Hematopoietic multipotent progenitor cell treated with erythropoietin and hydrocortisone succinate and interleukin-3 and kit ligand, for 15 days (in vitro differentiated cells): ENCODE data around the gene CTDSP2.
"Not testable (repeated sequence)": the region's sequence is repeated elsewhere in the genome, so short reads cannot be mapped to it uniquely, and the experiment has no call there.

Source experiments
- DNase-seq: peaks from one replicate; pipeline ENCODE4 v3.0.0-alpha.2; 2015; ENCODE audit warnings: low spot score

CTDSP2 gene

DNA sequence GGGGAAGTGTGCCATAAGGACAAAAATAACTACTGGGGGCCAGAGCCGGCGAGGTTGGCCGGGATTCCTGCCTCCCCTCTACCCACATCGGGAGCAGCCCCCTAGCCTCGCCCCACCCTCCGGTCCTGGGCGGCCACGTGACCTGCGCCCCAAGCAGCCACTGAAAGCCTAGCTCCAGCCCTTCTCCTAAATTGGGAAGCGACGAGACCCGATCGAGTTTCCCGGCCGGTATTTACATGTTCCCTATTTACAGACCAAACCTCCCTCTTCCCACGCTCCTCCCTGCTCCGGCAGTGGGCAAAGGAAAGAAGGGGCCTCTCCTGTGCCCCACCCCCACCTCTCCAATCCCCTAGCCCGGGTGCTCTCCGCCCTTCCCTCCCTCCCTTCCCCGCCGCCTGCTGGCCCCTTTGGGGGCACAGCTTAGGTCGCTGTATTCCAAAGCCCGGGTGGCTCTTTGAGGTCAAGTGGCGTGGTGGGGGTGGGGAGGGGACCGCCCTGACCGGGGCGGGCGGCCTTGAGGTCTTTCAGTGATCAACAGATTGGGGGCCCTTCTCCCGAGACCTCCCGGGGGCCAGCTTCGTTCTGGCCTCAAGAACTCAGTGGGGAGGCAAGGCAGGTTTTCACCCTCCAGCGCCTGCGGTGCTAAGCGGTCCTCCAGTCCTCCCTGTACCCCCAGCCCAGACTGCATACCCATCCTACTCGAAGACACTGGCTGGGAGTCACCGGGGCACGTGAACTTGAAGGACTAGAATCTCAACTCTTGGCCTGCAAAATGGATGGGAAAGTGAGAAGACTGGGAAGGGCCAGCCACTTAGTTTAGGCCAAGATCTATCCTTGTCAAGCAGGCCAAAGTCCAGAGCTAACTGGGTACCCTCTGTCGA lies 6.3 kb upstream of the CTDSP2 start:
- DNase-seq: no peak

DNA sequence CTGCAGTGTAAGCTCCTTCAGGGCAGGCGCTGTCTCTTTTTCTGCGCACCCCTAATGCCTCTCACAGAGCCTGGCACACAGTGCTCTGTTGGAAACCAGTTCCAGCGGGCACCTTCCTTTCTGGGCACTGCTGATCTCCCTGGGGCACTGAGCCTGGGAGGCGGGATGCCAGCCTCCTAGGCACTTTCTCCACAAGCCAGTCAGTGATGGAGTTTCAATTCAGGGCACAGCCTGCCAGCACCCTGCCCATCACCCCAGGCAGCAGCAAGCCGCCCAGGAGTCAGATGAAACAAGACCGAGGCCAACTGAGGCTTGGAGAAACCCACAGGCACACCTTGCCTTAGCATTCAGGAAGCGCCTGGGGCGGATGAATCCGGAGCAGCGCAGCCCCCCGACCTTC lies 5.7 kb upstream of the CTDSP2 start:
- no peak for DNase-seq

DNA sequence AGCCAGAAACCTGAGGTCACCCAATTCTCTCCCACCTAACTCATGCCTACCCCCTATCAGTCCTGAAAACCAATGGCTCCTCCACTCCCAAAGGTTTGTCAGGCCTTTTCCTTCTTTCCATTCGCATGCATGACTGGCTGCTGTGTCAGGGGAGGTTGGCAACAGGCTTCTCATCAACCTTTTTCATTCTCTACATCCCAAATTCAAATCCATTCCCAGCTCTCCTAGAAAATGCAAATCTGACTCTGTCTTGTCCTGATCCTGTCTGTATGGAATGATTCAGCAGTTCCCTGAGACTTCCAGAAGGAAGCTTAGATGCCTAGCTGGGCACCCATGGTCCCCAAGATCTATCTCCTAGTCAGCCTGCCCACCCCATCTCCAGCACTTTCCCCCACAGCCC lies 5.0 kb upstream of the CTDSP2 start:
- no peak for DNase-seq

DNA sequence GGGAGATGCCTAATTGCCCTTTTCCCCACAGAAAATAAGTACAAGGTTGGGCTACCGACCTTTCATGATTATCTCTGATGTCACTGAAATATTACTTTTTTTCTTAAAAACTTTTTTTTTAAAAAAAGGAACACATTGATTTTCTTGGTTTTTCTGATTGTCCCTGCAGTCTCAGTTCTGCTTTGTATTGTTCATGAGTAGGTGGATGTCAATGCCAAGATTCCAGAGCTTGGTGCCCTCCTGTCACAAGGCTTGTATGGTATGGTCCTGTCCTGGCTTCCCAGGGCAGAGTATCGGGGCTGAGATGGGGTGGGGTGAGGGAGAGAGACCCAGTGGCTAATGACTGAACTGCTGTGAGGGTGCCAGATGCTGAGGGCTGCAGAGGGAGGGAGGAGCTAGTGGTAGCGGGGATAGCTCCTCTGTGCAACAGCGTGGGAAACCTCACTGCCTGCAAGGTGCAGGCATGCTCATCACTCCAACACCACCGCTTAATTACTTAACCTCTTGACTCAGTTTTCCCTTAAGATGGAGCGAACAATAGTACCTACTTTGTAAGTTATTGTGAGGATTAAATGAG lies 4.4 kb upstream of the CTDSP2 start:
- DNase-seq: no peak

DNA sequence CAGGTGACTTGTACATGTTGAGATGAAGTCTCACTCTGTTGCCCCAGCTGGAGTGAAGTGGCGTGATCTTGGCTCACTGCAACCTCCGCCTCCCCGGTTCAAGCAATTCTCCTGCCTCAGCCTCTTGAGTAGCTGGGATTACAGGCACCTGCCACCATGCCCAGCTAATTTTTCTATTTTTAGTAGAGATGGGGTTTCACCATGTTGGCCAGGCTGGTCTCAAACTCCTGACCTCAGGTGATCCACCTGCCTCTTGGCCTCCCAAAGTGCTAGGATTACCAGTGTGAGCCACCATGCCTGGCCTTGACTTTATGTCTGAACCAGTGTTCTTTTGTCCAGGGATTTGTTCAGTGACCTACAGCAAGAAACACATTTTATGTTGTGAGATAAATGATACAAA lies 2.9 kb upstream of the CTDSP2 start:
- DNase-seq: not testable (repeated sequence)

DNA sequence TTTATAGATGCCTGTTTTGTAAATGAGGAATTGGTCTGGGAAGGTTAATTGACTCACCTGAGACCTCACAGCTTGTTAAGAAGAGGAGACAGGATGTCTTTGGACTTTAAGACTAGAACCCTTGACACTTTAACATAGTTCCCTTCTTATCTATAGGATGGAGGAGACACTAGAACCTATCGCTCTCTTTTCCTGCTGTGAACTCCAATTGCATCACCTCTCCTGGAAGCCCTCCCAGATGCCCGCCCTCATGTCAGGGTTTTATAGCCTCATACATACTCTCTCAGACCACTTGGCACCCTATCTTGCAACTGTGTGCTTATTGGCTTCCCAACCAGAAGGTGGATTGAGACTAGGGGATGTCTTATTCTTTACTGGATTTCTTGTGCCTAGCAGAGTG lies 2.5 kb upstream of the CTDSP2 start:
- no peak for DNase-seq

DNA sequence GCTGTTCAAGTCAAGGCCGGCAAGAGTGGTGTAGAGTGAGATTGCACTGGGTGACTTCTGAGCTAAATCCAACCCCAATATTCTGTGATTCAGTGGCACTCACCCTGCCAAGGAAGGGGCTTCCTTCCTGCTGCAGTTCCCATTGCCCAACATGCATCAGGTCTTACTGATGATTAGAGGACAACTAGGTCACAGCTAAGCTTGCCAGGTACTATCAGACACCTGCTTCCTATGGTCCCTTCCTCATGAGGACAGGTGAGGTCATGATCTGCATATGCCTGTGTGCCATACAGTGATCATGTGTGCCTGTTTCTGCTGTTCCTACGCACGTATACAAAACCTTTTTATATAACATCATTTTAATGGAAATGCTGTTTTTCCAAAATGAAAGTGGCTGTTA lies 1.7 kb upstream of the CTDSP2 start:
- no peak for DNase-seq

DNA sequence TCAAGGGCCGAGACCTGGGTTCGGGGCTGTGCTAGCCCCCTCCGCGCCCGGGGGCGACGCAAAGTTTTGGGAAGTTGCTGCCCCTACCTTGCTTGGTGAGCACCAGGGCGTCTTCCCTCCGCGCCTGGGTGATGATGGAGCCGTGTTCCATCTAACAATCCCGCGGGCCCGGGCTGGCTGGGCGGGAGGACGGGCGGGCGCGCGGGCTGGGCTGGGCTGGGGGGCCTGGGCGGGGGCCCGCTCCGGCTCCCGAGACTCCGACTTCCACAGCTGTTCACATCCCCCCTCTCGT lies 298 bp downstream of the CTDSP2 start:
- no peak for DNase-seq

DNA sequence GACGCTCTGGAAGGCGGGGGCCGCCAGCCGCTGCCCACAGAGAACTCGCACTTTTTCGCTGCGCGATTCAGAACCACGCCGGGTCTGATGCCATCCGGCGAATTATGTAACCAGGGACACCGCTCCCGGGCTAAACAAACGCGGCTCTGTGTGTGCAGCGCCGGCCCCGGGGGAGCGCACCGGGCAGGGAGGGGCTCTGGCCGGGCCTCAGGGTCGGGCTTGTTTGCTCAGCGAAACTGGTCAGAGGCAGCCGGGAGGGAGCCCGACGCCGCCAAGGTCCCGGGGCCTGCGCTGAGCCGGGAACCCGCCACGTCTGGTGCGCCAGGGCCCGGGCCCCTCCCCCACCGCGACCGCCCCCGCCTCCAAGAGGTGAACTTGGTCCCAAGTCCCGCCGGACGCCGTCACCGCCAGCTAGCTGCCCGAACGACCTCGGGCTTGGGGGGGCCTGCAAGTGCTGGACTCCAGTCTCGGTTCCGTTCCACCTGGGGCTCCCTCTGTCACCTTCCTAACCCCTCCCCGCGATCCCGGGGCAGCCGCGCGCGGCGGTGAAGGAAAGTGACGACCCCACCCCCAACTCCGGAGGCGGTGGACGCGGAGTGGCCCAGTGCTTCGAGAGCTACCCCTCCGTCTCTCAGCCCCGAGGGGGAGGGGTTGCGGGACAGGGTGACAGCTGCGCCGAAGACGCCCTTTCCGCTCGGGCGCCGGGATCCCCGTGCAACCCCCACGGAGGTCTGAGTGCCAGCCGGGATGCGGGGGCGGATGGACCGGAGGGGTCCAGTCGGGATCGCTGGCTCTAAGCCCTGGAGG lies 848 bp downstream of the CTDSP2 start:
- DNase-seq: peak; percentile 19

DNA sequence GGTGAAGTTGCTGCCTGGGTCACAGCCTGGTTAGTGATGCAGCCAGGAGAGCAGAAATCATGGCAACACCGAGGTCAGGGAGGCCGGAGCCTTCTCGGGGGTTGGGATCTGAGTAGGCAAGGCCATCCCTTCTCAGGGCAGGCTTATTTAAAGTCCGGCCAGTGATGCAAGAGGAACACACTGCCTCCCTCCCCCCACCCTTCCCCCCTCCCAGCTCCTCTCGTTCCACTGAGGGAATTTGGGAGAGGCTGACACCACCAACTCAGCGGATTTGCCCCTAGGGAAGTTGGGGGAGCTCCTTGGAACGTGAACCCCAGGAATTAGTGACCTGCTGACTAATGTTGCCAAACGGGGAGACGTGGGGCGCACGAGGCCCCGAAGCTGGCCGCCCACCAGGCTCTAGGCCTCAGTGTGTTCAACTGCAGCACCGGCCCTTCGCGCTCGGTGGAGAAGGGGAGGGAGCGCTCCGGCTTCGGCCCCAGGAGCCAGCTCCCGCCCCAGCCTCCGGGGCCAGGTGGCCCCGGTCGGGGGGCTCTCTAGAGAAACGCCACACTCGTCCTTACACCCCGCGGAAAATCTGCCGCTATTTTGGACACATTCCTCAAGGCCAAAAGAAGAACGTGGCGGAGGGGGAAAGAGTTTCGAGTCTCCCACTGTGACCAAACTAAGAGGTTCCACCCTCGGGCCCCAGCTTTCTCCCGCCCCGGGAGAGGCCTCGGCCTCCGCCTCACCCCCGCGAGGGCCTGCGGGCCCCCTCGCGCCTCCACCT lies 1.6 kb downstream of the CTDSP2 start:
- no peak for DNase-seq

DNA sequence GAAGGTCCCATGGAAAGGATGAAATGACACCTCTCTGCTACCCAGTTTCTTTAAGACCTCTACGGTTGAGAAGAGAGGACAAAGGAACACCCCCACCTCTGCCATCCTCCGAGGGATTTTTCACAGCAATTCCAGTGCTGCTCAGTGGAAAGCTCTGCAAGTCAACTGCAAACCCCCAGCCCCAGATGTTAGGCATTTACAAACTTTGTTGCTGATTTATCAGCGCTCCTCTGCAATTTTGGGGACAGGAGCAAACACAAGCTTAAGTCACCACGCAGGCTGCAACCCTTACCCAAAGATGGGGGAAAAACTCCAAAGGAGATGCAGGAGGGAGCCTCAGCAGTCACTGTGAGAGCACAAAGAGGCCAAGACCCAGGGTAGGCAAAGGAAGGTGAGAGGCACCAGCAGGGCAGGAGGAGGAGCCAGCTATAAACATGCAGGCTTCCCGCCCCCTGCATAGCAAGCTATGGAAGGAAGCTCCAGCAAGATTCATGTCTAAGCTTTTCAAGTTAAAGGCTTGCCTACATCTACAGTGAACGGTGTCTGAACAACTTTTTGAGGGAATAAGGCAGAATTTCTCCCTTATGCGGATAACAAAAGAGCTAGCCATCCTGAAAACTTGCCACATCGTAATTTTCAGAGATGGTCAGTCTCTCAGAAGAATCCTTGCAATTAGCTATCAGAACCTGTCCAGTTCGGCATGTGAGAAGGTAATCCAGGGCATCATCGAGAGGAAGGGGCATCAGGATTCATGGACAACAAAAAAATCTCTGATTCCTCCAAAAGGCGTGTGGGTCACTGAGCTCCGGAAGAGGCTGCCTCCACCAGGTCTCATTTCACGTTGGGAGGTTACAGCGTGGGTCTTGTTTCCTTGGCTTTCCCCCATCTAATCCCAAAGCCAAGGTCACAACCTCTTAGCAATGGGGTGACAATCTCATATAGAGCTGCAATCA lies 3.9 kb downstream of the CTDSP2 start:
- no peak for DNase-seq

DNA sequence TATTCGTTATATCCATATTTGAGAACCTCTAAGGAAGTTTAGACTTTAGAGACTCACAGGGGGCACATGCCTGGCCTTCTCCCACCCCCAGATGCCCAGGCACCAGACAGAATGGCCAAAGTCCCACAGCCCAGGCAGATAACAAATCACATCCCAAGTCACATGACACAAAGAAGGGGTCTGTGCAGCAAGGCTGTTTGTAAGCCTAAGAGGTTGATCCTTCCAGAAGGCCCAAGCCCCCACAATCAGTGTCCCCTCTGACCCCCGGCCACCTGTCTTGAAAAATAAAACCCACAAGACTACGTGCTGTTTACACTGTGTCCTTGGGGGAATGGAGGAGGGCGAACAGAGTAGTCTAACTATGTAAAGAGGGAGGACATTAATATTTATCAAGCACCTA lies 5.1 kb downstream of the CTDSP2 start:
- DNase-seq: no peak

DNA sequence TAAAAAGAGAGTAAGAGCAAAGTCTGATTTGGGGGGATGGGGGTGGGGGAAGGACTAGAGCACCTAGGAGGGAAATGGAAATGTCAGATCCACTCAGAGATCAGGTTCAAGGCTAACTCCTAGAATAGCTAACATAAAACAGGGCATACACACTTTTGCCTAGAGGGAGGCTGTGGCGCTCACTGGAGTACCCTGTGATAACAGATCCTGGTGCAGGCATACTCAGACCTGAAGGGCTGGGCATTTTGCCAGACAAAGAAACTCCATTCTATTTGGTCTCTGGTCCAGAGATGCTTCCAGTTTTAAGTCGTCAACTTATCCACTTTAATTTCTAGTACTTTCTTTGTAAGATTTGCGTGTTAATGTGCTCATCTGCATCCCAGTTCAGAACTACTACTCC lies 5.8 kb downstream of the CTDSP2 start:
- DNase-seq: peak; percentile 30

DNA sequence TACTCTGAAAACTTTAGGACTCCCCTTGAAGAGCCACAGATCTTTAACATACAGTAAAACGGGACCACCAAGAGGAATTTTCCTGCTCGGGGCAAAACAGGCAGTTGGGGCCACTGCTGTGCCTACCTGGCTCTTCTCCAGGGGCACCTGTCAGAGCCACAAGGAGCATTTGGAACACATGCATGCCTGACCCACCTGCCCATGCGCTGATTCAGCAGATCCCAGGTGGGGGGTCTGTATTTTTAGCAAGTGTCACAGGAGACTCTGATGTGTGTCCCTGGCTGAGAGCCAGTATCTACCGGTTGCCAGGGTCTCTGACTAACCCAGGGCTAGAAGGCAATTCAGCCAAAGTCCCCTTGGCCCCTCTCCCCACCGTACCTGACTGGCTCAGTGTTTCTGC lies 6.5 kb downstream of the CTDSP2 start:
- no peak for DNase-seq

DNA sequence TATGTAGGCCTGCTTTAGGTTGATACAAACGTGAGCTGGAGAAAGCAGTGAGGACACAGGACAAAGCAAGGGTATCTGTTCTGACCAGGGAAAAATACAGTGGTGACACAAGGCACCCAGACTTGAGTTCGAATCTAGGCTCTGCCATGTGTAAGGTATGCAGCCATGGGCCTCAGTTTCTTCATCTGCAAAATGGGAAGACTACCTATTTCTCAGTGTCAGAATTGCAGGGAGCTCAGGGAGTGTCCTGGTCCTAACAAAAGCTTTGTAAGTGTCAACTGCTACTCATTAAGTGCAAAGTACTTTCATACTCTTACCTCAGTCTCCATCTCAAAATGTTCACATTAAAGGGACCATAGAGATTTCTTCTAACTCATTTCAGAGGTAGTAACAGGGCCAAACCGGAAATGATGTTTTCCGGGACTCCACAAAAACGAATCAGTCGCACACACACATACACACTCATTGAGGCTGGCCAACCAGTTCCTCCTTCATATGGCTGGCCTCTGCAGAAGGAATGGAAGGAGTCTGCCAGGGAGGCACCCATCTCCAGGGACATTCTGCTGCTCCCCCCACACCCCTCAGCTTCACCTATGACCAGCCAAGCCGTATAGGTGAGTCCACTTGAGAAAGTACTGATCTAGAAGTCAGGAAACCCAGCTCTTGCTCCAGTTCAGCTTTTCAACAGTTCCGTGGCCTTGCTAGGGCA lies 7.8 kb downstream of the CTDSP2 start:
- no peak for DNase-seq

DNA sequence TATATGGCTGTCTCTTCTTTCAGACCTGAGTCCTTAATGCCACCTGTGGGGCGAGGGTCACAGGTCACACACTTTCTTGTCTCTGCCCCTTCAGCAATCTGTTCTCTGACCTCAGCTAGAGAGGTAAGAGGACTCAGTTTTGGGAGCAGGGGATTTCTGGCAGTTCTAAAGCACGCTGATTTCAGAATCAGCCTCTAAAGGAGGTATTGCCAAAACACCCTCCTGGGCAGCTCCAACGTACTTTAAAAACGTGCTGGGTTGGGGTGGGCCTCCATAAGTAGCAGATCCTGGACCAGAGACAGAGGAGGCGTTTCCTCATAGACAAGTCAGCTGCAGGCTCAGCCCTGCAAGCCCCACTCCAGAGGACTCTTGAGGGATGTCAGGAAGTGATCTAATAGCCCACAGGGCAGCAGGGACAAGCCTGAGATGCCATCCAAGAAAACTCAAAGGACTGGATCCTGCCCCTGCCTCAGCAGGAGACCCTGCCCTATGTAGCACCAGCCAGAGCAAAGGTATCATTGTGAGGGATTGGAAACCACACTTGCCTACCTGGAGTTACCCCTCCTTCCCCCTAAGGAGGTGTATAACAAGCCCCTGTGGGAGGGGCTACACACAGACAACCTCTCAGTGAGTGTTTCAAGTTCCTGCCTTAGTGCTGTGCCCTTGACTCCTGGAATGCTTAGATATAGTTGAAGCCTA lies 8.5 kb downstream of the CTDSP2 start:
- DNase-seq: no peak

DNA sequence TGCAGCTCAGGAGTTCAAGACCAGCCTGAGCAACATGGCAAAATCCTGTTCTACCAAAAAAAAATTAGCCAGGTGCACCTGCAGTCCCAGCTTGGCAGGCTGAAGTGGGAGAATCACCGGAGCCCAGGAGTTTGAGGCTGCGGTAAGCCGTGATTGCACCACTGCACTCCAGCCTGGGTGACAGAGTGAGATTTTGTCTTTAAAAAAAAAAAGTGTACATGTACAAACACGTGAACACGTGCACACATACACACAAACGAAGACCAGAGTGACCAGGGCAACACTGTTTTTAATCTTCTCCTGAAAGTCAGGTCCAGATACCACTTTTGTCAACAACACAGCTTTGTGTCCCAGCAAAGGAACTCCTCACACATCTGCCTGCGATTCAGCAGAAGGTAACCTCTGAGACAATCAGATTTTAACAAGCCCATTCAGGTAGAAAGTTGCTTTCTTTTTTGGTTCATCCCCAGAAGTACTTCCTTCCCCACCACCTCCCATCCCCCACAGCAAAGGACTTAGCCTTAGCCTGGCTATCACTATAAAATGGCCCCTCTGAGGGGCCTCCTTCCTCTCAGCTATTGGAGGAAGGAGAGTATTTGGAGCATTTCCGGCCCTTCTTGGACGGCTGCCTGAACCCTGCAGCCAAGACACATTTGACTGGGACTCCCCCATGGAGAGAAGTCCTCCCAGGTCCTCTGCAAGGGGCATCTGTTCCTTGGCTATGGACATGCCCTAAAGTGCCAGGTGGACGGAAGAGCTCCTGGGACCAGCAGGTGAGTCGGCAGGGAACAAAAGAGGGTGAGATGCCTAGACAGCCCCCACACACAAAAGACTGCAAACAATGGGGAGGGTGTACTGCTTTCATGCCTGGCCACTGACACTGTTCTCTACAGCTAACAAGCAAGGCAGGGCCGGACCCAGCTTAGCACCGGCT lies 9.8 kb downstream of the CTDSP2 start:
- no peak for DNase-seq

DNA sequence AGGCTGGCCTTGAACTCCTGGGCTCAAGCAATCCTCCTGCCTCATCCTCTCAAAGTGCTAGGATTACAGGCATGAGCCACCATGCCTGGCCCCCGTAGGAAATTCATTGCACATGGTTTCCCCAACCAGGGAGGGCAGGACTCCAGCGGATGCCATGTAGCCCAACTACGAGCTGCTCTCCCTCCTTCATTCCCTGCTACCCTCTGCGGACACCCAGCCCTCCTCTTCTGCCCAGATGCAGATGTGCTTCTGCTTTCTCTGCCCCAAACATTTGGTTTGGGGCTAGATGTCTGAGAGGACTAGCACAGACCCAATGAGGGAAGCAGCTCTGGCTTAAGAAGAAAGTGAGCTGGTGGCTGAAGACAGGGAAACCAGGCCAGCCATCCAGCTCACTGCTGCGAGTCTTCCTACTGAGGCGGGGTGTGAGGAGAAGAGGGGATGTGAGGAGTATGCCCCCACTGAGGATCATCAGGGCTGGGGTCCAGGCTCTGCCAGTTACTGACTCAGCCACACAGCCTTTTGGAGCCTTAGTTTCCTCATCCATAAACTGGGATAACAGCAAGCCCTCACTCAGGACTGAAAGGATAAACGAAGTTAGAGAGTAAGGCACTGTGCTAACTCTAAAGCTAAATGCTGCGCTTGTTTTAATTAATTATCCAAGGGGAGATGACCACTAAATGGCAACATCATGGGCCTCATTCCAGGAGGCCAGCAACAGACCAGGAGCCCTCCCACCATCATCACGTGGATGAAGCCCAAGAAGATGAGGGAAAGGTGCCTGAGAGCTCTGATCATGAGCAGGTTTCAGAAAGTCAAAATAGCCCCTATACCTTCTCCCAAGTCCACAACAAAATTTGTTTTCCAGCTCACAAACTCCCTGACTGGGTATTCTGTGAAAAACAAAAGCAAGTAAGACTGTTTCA lies 10.9 kb downstream of the CTDSP2 start:
- no peak for DNase-seq
